ENCODE data around the gene PIP4K2A. TPM values are rescaled to one million over a fixed set of nuclear protein-coding genes. Genes with fewer than 3 reads are reported as not detected.

PIP4K2A gene
- total RNA-seq, 3 donors from 2014 or later, result 15.1 to 36.6 (median 33.1) TPM

DNA sequence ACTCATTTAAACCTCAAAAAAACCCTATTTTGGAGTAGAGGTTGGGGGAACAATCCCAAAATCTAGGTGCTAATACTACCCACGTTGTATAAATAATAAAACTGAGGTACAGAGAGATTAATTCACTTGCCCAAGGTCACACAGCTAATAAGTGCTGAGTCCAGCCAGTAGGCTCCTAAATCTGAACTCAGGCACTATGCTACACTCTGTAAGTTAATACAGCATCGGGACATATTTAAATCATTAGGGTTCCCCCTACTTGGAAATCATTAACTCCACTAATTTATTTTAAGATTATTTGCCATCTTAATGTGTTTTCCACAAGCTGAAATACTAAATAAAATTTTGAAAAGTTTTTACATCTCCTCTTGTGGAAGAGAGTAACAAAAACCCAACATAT lies 24.2 kb downstream of the PIP4K2A start:
- H3K36me3 ChIP-seq, result no peaks in the 10 kb centered on the region
- no peaks in the 10 kb centered on the region for H3K27me3 ChIP-seq
- H3K27ac ChIP-seq, result no peak overlapping the region
- DNase-seq (ENCODE audit: low spot score in 2 of 2), result no peak
- TF ChIP-seq POLR2AphosphoS5 (IDR thresholded peaks at IDR 0.05) (no peak), POLR2A (IDR thresholded peaks at IDR 0.05) (no peak)
- TF ChIP-seq, protein P1, sequence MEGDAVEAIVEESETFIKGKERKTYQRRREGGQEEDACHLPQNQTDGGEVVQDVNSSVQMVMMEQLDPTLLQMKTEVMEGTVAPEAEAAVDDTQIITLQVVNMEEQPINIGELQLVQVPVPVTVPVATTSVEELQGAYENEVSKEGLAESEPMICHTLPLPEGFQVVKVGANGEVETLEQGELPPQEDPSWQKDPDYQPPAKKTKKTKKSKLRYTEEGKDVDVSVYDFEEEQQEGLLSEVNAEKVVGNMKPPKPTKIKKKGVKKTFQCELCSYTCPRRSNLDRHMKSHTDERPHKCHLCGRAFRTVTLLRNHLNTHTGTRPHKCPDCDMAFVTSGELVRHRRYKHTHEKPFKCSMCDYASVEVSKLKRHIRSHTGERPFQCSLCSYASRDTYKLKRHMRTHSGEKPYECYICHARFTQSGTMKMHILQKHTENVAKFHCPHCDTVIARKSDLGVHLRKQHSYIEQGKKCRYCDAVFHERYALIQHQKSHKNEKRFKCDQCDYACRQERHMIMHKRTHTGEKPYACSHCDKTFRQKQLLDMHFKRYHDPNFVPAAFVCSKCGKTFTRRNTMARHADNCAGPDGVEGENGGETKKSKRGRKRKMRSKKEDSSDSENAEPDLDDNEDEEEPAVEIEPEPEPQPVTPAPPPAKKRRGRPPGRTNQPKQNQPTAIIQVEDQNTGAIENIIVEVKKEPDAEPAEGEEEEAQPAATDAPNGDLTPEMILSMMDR (IDR thresholded peaks at IDR 0.05), result no peak
- no peaks in the 10 kb centered on the region for H3K9me3 ChIP-seq
- H3K4me3 ChIP-seq, result no peak overlapping the region
- H3K4me1 ChIP-seq, result peaks cover 4 to 10% of the 10 kb centered on the region in 2 donors
- intact Hi-C loops (cut with DNase I; ENCODE audit: low total_unique reads), result no loop called here

DNA sequence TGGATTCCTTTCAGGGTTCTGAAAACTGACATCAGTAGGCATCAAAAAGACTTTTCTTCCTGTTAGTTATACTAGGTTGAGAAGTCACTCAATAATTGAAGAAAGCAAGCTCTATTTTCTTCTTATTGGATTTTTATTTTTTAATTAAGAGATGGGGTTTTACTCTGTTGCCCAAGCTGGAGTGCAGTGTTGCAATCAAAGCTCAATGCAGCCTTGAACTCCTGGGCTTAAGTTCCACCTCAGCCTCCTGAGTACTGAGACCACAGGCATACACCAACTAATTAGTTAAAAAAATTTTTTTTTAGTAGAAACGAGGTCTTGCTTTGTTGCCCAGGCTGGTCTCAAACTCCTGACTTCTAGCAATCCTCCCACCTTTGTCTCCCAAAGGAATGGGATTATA lies 28.0 kb downstream of the PIP4K2A start:
- TF ChIP-seq, protein P1 (IDR thresholded peaks at IDR 0.05), result no peak
- no peak for TF ChIP-seq POLR2A (IDR thresholded peaks at IDR 0.05)
- no peak for TF ChIP-seq POLR2AphosphoS5 (IDR thresholded peaks at IDR 0.05)
- no peaks in the 10 kb centered on the region for H3K36me3 ChIP-seq
- DNase-seq (ENCODE audit: low spot score in 2 of 2), result no peak
- peaks cover 4 to 10% of the 10 kb centered on the region in 2 donors for H3K4me1 ChIP-seq
- intact Hi-C loops (cut with DNase I; ENCODE audit: low total_unique reads), result no loop called here
- no peaks in the 10 kb centered on the region for H3K27me3 ChIP-seq
- H3K27ac ChIP-seq, result no peak overlapping the region
- H3K9me3 ChIP-seq, result no peaks in the 10 kb centered on the region
- no peak overlapping the region for H3K4me3 ChIP-seq

DNA sequence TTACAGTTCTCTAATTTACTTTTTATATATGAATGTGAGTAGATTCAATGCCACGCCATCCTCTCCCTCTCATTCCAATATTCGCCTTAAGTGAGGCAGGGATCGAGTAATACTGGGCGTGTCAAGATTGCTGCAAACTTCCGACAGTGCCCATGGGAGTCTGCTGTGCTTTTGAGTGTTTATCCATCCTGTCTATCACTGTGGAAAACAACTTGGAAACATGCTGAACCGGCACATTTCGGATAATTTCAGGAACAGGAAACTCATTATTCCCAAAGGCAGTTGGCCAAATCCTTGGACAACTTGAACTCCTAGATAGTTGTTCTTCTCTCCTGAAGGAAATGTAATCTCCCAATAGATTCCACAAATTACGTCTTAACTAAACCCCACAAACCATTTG lies 28.5 kb downstream of the PIP4K2A start:
- no peaks in the 10 kb centered on the region for H3K27me3 ChIP-seq
- DNase-seq (ENCODE audit: low spot score in 2 of 2), result no peak
- no peak for TF ChIP-seq POLR2AphosphoS5 (IDR thresholded peaks at IDR 0.05)
- no peak for TF ChIP-seq POLR2A (IDR thresholded peaks at IDR 0.05)
- TF ChIP-seq, protein P1 (IDR thresholded peaks at IDR 0.05), result no peak
- intact Hi-C loops (cut with DNase I; ENCODE audit: low total_unique reads), result no loop called here
- H3K9me3 ChIP-seq, result no peaks in the 10 kb centered on the region
- no peak overlapping the region for H3K4me3 ChIP-seq
- no peak overlapping the region for H3K27ac ChIP-seq
- no peaks in the 10 kb centered on the region for H3K36me3 ChIP-seq
- peaks cover 2 to 5% of the 10 kb centered on the region in 2 donors for H3K4me1 ChIP-seq

DNA sequence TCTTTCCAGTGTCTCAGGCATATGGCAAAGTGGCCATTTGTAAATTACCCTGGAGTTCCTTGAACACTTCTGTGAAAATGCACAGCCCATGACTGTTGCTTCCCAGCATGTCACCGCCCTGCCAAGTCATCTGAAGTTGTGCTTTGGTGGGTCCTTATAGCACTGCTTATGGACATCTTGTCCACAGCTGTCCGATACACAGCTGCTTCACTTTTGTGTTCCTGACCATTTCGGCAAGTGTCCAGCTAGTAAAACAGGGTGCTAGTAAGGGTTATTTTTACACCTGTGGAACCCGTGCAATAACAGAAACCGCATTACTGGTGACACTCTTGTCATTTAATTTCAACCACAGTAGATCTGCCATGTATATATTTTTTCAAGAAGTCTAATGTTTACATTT lies 29.7 kb downstream of the PIP4K2A start:
- no peaks in the 10 kb centered on the region for H3K4me1 ChIP-seq
- peak overlapping the region; percentile 2 to 66 for H3K27ac ChIP-seq
- H3K27me3 ChIP-seq, result no peaks in the 10 kb centered on the region
- TF ChIP-seq POLR2A (IDR thresholded peaks at IDR 0.05) (no peak), POLR2AphosphoS5 (IDR thresholded peaks at IDR 0.05) (no peak)
- TF ChIP-seq, protein P1 (IDR thresholded peaks at IDR 0.05), result no peak
- intact Hi-C loops (cut with DNase I; ENCODE audit: low total_unique reads), result no loop called here
- DNase-seq (ENCODE audit: low spot score in 2 of 2), result no peak
- no peak overlapping the region for H3K4me3 ChIP-seq
- H3K36me3 ChIP-seq, result no peaks in the 10 kb centered on the region
- no peaks in the 10 kb centered on the region for H3K9me3 ChIP-seq

DNA sequence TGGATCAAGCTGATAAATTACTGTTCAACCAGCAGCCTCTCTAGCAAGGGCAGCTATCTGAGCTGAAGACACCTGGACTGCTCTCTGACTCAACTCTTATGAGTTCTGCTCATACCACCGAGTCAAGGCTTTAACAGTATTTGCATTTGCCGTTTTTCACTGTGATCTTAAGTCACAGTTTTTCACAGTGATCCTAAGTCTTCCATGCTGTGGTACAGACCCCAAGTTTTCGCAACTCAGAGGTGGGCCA lies 31.3 kb downstream of the PIP4K2A start:
- intact Hi-C loops (cut with DNase I; ENCODE audit: low total_unique reads), result no loop called here
- Histone ChIP-seq H3K27ac (peak overlapping the region; percentile 65 to 66), H3K4me1 (no peaks in the 10 kb centered on the region), H3K36me3 (no peaks in the 10 kb centered on the region), H3K9me3 (no peaks in the 10 kb centered on the region), H3K27me3 (no peaks in the 10 kb centered on the region), H3K4me3 (no peak overlapping the region)
- TF ChIP-seq, protein P1 (IDR thresholded peaks at IDR 0.05), result no peak
- TF ChIP-seq POLR2A (IDR thresholded peaks at IDR 0.05) (no peak), POLR2AphosphoS5 (IDR thresholded peaks at IDR 0.05) (no peak)
- DNase-seq (ENCODE audit: low spot score in 2 of 2), result no peak

All from breast epithelium (tissue), 4 donors.